Measurements from ENCODE around the gene PPP4C. TPM values are rescaled to one million over a fixed set of nuclear protein-coding genes. Genes with fewer than 3 reads are reported as not detected.

PPP4C gene
- total RNA-seq, 1 donor from 2014 or later: 68.9 TPM

- no peaks in the 10 kb centered on the region for H3K9me3 ChIP-seq
- ATAC-seq: no peak
- H3K4me1 ChIP-seq: peaks cover 32% of the 10 kb centered on the region
- H3K36me3 ChIP-seq: peaks cover 32% of the 10 kb centered on the region
- no peak for DNase-seq
- no peak overlapping the region for H3K27ac ChIP-seq
- no peak overlapping the region for H3K4me3 ChIP-seq
- intact Hi-C loops (cut with DNase I): no loop called here
- H3K27me3 ChIP-seq (ENCODE audit: low read depth): no peaks in the 10 kb centered on the region
- no peak for TF ChIP-seq CTCF (IDR thresholded peaks at IDR 0.05)
Measured at GRCh38 chr16:30088237-30088831, 12.5 kb downstream of the PPP4C start.

- Histone ChIP-seq H3K4me1 (peaks cover 39% of the 10 kb centered on the region), H3K9me3 (no peaks in the 10 kb centered on the region), H3K4me3 (no peak overlapping the region), H3K27ac (no peak overlapping the region), H3K27me3 (ENCODE audit: low read depth) (no peaks in the 10 kb centered on the region), H3K36me3 (peaks cover 32% of the 10 kb centered on the region)
- intact Hi-C loops (cut with DNase I): no loop called here
- TF ChIP-seq CTCF (IDR thresholded peaks at IDR 0.05): no peak
- no peak for DNase-seq
- ATAC-seq: no peak
Measured at GRCh38 chr16:30088832-30089624, 13.2 kb downstream of the PPP4C start.

GRCh38 chr16:30090610-30091331, 15.0 kb downstream of the PPP4C start:
- intact Hi-C loops (cut with DNase I): no loop called here
- peak overlapping the region; percentile 72 for H3K4me3 ChIP-seq
- ATAC-seq (no peak), DNase-seq (no peak)
- TF ChIP-seq CTCF (IDR thresholded peaks at IDR 0.05): no peak
- H3K36me3 ChIP-seq: peaks cover 26% of the 10 kb centered on the region
- no peaks in the 10 kb centered on the region for H3K27me3 ChIP-seq (ENCODE audit: low read depth)
- no peaks in the 10 kb centered on the region for H3K9me3 ChIP-seq
- H3K27ac ChIP-seq: peak overlapping the region; percentile 86
- H3K4me1 ChIP-seq: peaks cover 53% of the 10 kb centered on the region

- Histone ChIP-seq H3K27ac (peak within 1 kb of the TSS; percentile 86), H3K4me1 (peaks cover 56% of the 10 kb centered on the region), H3K9me3 (peaks cover 2% of the 10 kb centered on the region), H3K4me3 (peak within 1 kb of the TSS; percentile 72), H3K36me3 (peaks cover 20% of the 10 kb centered on the region), H3K27me3 (ENCODE audit: low read depth) (no peaks in the 10 kb centered on the region)
- peak; percentile 83 for TF ChIP-seq CTCF (IDR thresholded peaks at IDR 0.05)
- ATAC-seq (peak; percentile 94), DNase-seq (peak; percentile 96)
- intact Hi-C loops (cut with DNase I): no loop called here
Measured at GRCh38 chr16:30091474-30092372, 15.9 kb downstream of the PPP4C start, which contains the start of gene TBX6. TSS of gene TBX6 (minus strand) at chr16:30091924. CDS start at chr16:30091193, 731 bp downstream.
